Measurements from ENCODE around the gene MRPL21.
A peak's percentile ranks its signal among the peaks of the same experiment; 100 is the strongest.

The MRPL21 gene

GRCh38 chr11:68903288-68904247, at the start of gene MRPL21, which contains the start of gene IGHMBP2:
TSS of gene MRPL21 (minus strand) at chr11:68903832. CDS start at chr11:68903810, 22 bp downstream.
TSS of gene IGHMBP2 (plus strand) at chr11:68903891. CDS start at chr11:68903953, 62 bp downstream.
- DNase-seq, result peak; percentile 28

GRCh38 chr11:68950762-68951161, 47.1 kb upstream of the MRPL21 start:
- no peak for DNase-seq

- DNase-seq, result no peak
Measured at GRCh38 chr11:68950270-68950669, 46.6 kb upstream of the MRPL21 start.

- DNase-seq, result no peak
Measured at GRCh38 chr11:68948935-68949334, 45.3 kb upstream of the MRPL21 start.

GRCh38 chr11:68948496-68948895, 44.9 kb upstream of the MRPL21 start:
- DNase-seq, result no peak

- no peak for DNase-seq
Measured at GRCh38 chr11:68947151-68947550, 43.5 kb upstream of the MRPL21 start.

GRCh38 chr11:68946416-68947090, 42.9 kb upstream of the MRPL21 start:
- DNase-seq, result no peak

GRCh38 chr11:68942751-68943271, 39.2 kb upstream of the MRPL21 start:
- no peak for DNase-seq

- no peak for DNase-seq
Measured at GRCh38 chr11:68942095-68942620, 38.5 kb upstream of the MRPL21 start.

GRCh38 chr11:68941324-68942094, 37.9 kb upstream of the MRPL21 start:
- no peak for DNase-seq

- DNase-seq, result no peak
Measured at GRCh38 chr11:68940651-68941323, 37.2 kb upstream of the MRPL21 start.

- no peak for DNase-seq
Measured at GRCh38 chr11:68939583-68940555, 36.2 kb upstream of the MRPL21 start.

GRCh38 chr11:68938816-68939582, 35.4 kb upstream of the MRPL21 start:
- DNase-seq, result no peak

GRCh38 chr11:68938088-68938487, 34.5 kb upstream of the MRPL21 start:
- no peak for DNase-seq

- DNase-seq, result no peak
Measured at GRCh38 chr11:68936676-68937620, 33.3 kb upstream of the MRPL21 start.

GRCh38 chr11:68936358-68936636, 32.7 kb upstream of the MRPL21 start:
- DNase-seq, result no peak

- no peak for DNase-seq
Measured at GRCh38 chr11:68935516-68936357, 32.1 kb upstream of the MRPL21 start.

- no peak for DNase-seq
Measured at GRCh38 chr11:68935066-68935465, 31.4 kb upstream of the MRPL21 start.
